ENCODE data around the gene MTO1. TPM values are rescaled to one million over a fixed set of nuclear protein-coding genes. Genes with fewer than 3 reads are reported as not detected.
"Not testable (repeated sequence)": the region's sequence is repeated elsewhere in the genome, so short reads cannot be mapped to it uniquely, and the experiment has no call there.

MTO1 gene
- polyA plus RNA-seq, 1 of the 3 experiments (the other 2 are of a cell fraction): 11.4 TPM

DNA sequence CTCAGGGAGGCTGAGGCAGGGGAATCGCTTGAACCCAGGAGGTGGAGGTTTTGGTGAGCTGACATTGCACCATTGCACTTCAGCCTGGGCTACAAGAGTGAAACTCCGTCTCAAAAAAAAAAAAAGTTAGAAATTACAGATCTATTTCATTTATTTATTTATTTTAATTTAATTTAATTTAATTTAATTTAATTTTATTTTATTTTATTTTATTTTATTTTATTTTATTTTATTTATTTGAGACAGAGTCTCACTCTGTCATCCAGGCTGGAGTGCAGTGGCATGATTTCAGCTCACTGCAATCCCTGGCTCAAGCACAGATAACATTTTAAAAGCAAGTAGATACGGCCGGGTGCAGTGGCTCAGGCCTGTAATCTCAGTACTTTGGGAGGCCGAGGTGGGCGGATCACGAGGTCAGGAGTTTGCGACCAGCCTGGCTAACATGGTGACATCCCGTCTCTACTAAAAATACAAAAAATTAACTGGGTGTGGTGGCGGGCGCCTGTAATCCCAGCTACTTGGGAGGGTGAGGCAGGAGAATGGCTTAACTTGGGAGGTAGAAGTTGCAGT is 93.9 kb downstream of the MTO1 start:
- H3K4me2 ChIP-seq; H3K9me2 ChIP-seq; H3K79me2 ChIP-seq (ENCODE audit: insufficient read depth); H3K9ac ChIP-seq; POLR2A ChIA-PET; H3K9me3 ChIP-seq; H3K4me3 ChIP-seq (ENCODE audit: low read depth in 2 of 2, low read length in 1 of 2); H3K36me3 ChIP-seq (replicated peaks in 1 of 2; ENCODE audit: control insufficient read depth in 1 of 2, insufficient read depth in 2 of 2, low read length in 1 of 2); H2AFZ ChIP-seq (ENCODE audit: low read depth); DNase-seq; H3F3A ChIP-seq (replicated peaks; ENCODE audit: insufficient read depth); H3K27me3 ChIP-seq (ENCODE audit: insufficient read depth); H4K20me1 ChIP-seq (ENCODE audit: insufficient read depth); H3K4me1 ChIP-seq (ENCODE audit: control insufficient read depth in 1 of 2, insufficient read depth in 2 of 2, low read depth in 1 of 2, low read length in 1 of 2); H3K27ac ChIP-seq (ENCODE audit: low read depth in 2 of 2, low read length in 1 of 2); CTCF ChIA-PET: not testable (repeated sequence)
- 96% methylated on average over 11 of the region's 11 CpGs for WGBS (ENCODE audit: low lambda C conversion rate)

DNA sequence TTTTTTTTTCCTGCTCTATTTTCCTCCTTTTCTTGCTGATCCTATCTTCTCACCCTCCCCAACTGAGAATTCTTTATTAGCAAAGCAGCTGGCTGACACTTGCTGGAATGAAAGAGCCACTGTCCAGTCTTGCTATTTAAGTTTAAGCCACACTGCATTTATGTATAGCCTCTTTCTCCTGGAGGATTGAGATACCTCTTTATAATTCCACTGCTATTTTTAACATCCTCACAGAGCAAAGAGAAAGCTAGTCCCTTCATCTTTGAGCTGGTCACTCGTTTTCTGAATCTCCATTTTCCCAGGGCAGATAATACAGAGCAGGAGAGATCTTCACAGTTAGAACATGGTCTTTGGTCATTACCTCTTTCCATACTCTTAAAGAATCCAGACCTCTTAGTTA is 95.3 kb downstream of the MTO1 start:
- no peaks in the 10 kb centered on the region for H3K27me3 ChIP-seq (ENCODE audit: insufficient read depth)
- H3K4me2 ChIP-seq: no peak overlapping the region
- ChIA-PET CTCF (interaction anchor here (1.3 kb wide), 1 partner anchor 30 kb away, joined by 3 read pairs; no protein-coding TSS in a partner anchor), POLR2A (no interaction called here)
- H3K4me3 ChIP-seq (ENCODE audit: low read depth in 2 of 2, low read length in 1 of 2): no peak overlapping the region
- TF ChIP-seq TCF12 (IDR thresholded peaks at IDR 0.05) (no peak), YY1 (IDR thresholded peaks at IDR 0.05; ENCODE audit: low read depth) (no peak), GABPA (IDR thresholded peaks at IDR 0.05; ENCODE audit: low read depth) (no peak), TEAD4 (IDR thresholded peaks at IDR 0.05; ENCODE audit: borderline replicate concordance, insufficient read depth) (no peak), PBX3 (IDR thresholded peaks at IDR 0.05) (no peak)
- H3K4me1 ChIP-seq (ENCODE audit: control insufficient read depth in 1 of 2, insufficient read depth in 2 of 2, low read depth in 1 of 2, low read length in 1 of 2): peaks cover 0 to 3% of the 10 kb centered on the region in 2 experiments; a peak in 1 of 4 replicates
- no peak for DNase-seq
- WGBS (ENCODE audit: low lambda C conversion rate): 56% methylated on average over 1 of the region's 1 CpG
- no peak overlapping the region for H3K9ac ChIP-seq
- no peaks in the 10 kb centered on the region for H3K9me3 ChIP-seq
- no peaks in the 10 kb centered on the region for H3F3A ChIP-seq (replicated peaks; ENCODE audit: insufficient read depth)
- H3K9me2 ChIP-seq: no peaks in the 10 kb centered on the region
- H4K20me1 ChIP-seq (ENCODE audit: insufficient read depth): no peaks in the 10 kb centered on the region
- H2AFZ ChIP-seq (ENCODE audit: low read depth): 0 out of 2 replicates have a peak overlapping the region, but pooled peaks have one; percentile 16
- no peak overlapping the region for H3K27ac ChIP-seq (ENCODE audit: low read depth in 2 of 2, low read length in 1 of 2)
- H3K36me3 ChIP-seq (replicated peaks in 1 of 2; ENCODE audit: control insufficient read depth in 1 of 2, insufficient read depth in 2 of 2, low read length in 1 of 2): no peaks in the 10 kb centered on the region
- H3K79me2 ChIP-seq (ENCODE audit: insufficient read depth): no peaks in the 10 kb centered on the region

Small RNA genes lying within 50 kb of the gene (small RNA-seq; reads per million reads assigned to genes)
- 0 reads per million in 7 experiments for gene AL603910.2
- gene RN7SL827P: 0 reads per million in 7 experiments
- gene RNU6-975P: 0 reads per million in 7 experiments

Other genes starting within 250 kb of the MTO1 start
- gene KHDC1L, start 236.2 kb upstream of the MTO1 start, polyA plus RNA-seq (2012; rRNA removed): 0.16 and 0.18 TPM in 2 replicates
- gene KHDC1, start 198.5 kb upstream of the MTO1 start, polyA plus RNA-seq (2012; rRNA removed): 6.0 and 6.6 TPM in 2 replicates
- not detected in 2 replicates for gene DPPA5, start 107.5 kb upstream of the MTO1 start, polyA plus RNA-seq (2012; rRNA removed)
- not detected in 2 replicates for gene KHDC3L, start 99.1 kb upstream of the MTO1 start, polyA plus RNA-seq (2012; rRNA removed)
- not detected in 2 replicates for gene OOEP, start 91.8 kb upstream of the MTO1 start, polyA plus RNA-seq (2012; rRNA removed)
- gene DDX43, start 66.9 kb upstream of the MTO1 start, polyA plus RNA-seq (2012; rRNA removed): not detected in 2 replicates
- 0.02 TPM in 1 of 2 replicates, not detected in the other for gene CGAS, start 9.4 kb upstream of the MTO1 start, polyA plus RNA-seq (2012; rRNA removed)
- 10,787 and 14,148 TPM in 2 replicates for gene EEF1A1, start 59.3 kb downstream of the MTO1 start, polyA plus RNA-seq (2012; rRNA removed)
- 9.2 and 14.0 TPM in 2 replicates for gene SLC17A5, start 192.3 kb downstream of the MTO1 start, polyA plus RNA-seq (2012; rRNA removed)
- gene CD109, start 234.5 kb downstream of the MTO1 start, polyA plus RNA-seq (2012; rRNA removed): 19.7 and 27.8 TPM in 2 replicates